GM19351 (cell line): ENCODE measurements around the gene CRYBB1.

Experiments used
- ATAC-seq: cut with Tn5 transposase; IDR thresholded peaks from one replicate; pipeline ENCODE4 v1.9.1; 2021; ENCODE audit warnings: mild to moderate bottlenecking, moderate library complexity; ENCODE audit not compliant: unreplicated experiment

CRYBB1 gene

DNA sequence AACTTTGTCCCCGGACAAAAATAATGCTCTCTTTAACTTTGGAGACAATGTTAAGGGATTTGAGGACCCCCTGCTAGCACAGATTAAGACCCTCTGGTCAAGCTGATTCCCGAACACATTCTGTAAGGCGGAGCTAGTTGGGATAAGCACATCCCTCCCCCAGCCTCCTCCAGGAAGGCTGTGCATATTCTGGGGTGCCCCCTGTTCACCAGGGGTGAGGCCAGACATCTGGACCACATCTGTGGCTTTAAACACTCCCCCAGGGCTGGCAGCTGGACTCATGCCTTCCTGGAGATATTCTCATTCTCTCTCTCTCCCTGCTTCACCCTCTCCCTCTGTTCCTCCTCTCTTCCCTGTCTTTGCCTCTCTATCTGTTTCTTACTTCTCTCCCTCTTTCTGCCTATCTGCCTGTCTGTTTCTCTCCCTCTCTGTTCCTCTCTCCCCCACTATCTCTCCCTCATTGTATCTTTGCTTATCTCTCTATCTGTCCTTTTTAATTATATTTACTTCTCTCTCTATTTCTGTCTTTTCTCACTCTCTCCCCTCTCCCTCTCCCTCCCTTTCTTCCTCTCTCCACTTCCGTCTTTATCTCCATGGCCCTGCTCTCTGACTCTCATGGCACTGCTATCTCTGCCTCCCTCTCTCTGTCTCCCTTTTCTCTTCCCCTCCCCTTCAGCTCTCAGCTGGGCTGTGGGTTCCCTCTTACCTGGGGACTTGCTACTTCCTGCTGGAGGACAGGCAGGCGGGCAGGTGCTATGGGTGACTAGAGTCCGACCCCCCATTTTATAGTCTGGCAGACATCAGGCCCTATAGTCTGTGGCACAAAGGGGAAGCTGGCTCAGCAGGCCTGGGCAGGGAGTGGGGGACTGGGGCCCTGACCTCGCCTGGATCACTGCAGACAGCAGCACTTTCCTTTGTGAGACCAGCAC is at the start of gene CRYBB1:
Gene CRYBB1, minus strand, starts transcription at position 757 of the 929 bp plus-strand sequence. CDS start 1,708 bp downstream, outside the sequence.
- ATAC-seq: no peak

DNA sequence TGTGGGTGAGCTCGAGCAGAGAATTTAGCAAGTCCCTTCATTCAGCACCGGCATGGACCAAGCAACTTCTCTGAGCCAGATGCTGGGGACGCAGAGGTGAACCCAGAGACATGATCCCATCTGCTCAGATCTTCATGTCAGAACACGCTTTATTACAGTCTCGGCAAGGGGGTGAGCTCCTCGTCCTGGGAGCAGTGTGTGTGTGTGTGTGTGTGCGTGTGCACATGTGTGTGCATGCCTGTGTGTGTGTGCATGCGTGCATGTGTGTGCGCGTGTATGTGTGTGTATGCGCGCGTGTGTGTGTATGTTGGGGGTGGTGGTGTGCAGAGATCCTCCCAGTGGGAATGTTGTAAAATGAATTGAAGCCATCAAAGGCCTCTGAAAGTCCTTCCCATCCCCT is 49.3 kb upstream of the CRYBB1 start:
- ATAC-seq: no peak

DNA sequence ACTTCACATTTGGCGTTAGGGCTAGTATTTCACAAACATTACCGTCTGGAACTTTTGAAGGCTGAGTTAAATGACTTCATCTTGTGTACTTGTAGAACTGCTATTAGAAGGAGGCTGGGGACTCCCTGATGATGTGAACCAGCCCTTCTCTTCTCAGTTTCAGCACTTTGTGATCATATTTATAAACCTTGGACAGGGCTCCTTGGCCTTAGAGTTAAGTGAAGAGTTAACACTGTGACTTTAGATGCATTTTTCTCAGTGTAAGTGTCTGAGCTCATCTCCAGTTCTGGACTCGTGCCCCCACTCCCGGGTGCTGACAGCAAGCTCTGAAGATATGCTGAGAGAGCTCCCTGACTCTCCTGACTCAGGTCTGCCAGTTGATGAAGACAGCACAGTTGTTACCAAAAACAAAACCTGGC is 48.0 kb upstream of the CRYBB1 start:
- peak; percentile 35 for ATAC-seq

DNA sequence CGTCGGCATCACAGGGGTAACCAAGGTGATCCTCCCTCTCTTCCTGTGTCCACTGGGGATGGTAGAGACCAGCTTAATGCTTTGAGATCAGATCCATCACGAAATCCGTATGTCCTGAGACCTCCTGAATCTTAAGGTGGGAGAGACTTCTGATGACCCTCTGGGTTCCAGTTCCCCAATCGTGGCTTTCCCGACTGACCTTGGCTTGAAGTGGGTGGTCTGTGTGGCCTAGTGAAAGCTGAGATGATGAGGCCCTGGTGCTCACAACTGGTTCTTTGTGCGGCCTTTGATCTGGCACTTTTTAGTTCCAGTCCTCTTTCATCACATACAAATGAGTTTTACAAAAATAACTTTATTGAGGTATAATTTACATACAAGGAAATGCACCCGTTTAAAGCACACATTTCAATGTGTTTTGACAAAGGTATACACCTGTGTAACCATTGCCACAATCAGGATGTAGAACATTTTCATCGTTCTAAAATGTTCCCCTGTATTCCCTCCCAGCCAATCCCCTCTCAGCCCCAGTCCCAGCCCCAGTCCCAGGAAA is 45.6 kb upstream of the CRYBB1 start:
- ATAC-seq: no peak

DNA sequence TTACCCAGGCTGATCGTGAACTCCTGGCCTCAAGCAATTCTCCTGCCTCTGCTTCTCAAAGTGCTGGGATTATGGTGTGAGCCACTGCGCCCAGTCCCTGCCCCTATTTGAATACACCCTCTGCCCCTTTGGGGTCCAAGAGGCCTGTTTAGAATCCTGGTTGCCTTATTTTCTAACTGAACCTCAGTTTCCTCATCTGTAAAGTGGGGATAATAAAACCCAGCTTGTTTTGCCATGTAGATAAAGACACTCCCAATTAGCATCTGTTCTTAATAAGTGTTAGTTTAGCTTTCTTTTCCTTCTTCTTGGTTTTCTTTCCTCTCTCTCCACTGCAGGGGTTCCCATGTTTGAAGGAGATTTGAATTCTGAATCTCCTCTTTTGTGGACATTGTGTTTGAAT is 44.3 kb upstream of the CRYBB1 start:
- ATAC-seq: no peak

DNA sequence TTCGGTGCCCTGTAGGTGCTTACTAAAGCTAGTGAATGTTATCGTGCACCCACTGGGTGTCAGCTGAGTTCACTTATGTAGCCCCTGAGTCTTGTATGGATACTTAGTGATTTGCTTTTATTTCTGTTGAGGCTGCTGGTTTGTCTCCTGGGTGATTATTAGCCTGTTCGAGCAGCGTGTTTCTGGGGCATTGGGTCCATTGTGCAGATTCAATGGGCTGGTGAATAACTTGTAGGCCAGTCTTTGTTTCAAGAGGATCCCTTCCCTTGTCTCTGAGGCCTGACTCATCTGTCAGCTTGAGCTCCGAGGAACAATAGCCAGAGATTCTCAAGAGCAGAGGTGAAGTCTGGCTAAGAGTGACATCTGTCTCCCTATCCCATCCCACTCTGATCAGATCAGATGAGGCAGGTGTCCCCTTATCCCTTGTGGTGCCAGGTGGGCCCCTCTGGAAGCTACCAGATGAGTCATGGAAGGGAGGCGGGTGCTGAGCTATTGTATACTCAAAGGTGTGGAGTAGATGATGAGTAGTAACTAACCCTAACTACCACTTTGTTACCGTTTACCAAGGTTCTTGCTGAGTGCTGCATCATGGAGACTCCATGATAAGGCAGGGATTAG is 43.2 kb upstream of the CRYBB1 start:
- ATAC-seq: no peak

DNA sequence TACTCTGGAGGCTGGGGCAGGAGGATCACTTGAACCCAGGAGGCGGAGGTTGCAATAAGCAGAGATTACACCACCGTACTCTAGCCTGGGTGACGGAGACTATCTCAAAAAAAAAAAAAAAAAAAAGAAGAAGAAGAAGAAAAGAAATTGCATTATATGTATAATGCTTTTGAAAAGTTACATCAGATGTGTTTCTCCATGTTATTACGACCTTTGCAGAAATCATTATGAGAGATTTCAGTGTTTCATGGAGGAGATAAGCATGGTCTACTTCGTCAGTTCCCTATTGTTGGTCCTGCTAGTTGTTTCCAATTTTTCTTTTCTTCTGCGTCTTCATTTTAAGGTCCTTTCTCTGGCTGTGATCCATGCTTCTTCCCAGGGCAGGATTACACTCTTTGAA is 42.5 kb upstream of the CRYBB1 start:
- no peak for ATAC-seq

DNA sequence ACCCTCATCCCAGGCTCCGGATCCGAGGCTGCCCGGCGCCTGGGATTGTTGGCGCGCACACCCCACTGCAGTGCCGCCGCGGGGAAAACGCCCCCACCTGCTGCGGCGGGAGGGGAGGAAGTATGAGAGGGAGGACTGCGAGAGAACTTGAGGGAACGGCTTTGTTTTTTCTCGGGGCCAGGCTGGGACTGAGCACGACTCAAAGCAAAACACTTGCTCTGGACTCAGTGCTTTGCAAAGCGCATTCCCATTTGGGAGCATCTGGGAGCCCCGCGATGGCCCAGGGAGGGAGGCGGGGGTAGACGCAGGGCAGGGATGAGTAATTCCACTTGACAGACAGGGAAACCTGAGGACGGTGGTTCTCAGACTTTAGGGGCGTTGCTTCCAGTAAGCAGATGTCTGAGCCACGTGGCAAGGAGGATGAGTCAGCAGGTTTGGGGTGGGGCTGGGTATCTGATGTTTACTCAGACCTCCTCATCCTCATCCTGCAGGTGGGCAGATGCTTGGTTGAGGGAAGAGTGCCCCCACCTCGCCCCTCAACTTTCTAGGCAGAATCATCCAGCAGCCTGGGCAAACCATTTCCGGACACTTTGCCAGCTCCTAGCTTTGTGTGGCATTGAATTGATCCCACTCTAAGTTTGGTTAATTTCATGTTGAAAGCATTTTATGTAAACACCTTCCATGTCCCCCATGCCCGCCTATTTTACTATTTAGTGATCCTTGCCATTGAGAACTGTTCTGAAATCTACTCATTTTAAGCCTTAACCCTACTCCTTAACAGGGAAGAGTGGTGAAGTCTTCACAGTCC is 41.0 kb upstream of the CRYBB1 start:
- peak; percentile 66 for ATAC-seq

DNA sequence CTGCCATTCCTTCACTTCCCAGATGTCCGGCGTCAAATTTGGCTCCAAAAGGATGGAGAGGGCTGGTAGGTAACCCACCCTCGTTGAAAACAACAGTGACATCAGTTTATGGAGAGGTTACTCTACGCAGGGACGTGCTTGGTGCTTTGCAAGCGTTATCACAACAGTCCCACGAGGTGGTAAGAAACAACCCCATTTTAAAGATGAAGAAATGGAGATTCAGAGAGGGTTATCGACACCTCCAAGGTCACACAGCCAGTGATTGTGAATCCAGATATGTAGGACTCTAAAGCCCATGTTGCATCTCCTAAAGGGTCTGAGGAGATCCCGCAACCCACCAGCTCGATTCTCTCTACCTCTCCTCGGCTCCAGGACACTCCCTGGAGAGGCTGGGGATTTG is 40.3 kb upstream of the CRYBB1 start:
- ATAC-seq: no peak

DNA sequence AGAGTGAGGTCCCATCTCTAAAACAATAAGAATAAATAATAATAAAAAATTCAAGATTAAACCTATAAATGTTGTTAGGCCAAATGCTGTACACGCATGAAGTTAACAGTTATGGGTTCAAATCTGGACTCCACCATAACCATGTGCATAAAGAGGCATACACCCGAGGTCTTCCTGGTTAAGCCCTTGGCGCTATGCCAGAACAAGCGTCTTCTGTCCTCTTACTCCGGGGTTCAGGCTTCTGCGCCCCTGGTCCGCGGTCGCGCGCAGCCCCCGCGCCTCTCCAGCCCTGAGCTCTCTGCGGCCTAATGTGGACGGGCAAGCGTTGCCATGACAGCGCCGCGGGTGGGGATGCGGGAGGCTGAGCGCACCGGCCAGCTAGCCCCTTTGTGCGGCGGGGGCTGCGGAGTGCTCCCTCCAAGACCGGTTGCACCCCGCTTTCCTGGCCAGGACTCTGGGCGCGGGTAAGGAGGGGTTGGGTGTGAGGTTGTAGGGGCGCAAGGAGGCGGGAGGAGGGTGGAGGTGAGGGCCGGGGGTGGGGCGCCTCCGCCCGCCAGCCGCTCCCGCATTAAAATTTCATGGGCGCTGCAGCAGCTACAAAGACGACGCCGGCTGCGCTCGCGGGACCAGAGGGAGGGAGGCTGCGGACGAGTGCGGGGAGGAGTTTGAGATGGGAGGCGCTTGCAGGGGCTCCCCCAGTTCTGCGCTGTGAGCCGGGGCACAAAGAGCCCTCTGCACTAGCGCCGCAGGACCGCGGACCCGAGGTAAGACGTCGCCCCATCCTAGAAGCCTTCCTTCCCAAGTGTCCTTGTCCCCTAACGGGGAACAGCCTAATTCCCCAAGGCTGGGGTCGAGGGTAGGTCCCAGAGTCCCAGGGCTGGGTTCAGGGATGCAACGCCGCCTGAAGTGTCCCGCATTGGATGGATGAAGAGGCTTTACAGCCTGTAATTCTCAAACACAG is 39.3 kb upstream of the CRYBB1 start, which contains the start of gene MIAT:
Gene MIAT, plus strand, starts transcription at position 698 of the 961 bp plus-strand sequence.
- ATAC-seq: peak; percentile 70

DNA sequence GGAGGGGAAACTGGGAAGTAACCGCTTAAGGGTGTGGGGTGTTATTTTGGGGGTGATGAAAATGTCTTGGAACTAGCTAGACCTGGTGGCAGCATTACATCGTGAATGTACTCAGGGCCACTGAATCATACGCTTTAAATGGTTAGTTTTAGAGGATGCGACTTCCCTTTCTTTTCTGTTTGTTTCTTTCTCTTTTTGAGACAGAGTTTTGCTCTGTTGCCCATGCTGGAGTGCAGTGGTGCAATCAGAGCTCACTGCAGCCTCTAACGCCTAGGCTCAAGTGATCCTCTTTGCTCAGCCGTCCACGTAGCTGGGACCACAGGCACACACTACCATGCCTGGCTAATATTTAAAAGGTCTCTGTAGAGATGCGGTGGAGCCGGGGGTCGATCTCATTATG is 34.0 kb upstream of the CRYBB1 start:
- ATAC-seq: no peak

DNA sequence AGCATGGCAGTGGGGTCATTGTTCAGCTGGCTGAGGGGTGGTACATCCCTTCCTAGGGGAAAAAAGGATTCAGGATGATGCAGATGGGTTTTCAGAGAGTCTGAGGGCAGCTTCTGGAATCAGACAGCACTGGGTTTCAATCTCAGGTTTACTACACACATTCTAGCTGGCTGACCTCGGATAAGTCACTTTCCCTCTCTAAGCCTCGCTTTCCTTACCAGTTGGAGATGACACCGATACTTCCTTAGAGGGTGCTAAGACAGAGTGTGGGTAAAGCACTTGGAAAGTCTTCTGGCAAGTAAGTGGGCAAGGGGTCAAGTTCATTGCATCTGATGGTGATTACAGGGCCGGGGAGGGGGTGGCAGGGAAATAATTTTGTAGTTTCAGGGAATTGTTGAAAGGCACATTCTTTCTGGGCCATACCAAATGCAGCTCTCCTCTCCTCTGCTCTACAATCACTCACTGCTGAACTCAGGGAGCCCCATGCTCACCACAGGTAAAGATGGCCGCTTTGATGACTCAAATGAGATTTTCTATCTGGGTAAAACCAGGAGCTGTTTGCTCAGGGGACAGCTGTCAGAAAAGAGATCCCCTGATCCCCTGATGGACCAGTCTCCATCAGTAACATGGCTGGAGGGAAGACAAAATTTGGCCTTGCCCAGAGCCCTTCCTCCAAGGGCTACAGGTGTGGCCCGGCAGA is 33.0 kb upstream of the CRYBB1 start:
- no peak for ATAC-seq

DNA sequence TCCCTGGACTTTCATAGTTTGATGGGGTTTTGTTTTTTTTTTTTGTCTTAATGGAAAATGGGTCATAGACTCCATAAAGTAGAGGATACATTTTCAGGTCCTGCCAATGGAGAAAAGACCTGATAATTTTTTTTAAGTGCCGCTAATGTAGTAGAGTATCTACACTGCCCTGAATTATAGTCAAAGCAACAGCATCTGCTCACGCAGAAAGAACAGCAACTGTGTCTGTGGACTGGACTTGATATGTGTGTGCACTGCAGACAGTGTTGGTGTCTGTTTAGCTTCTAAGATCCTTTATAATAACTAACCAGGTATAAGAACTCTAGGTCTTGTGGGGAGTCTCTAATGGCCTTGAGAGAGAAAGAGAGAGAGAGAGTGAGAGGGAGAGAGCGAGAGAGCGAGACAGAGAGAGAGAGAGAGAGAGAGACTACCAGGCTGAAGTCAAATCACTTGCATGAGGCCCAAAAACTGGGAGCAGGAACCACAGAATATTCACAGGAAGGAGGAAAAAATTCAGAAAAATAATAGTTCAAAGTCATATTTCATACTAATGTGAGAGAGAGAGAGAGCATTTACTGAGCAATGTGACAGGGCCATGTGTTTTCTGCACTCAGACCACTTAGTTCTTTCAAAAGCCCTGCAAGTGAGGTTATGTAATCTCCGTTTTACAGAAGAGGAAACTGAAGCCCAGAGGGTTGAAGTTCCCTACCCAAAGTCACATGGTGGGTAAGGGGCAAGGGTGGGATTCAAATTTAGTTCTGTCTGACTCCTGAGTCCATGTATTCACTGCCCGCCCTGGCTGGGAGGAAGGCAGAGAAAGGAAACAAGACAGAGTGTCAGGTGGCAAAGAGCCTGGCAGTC is 30.9 kb upstream of the CRYBB1 start:
- ATAC-seq: no peak

DNA sequence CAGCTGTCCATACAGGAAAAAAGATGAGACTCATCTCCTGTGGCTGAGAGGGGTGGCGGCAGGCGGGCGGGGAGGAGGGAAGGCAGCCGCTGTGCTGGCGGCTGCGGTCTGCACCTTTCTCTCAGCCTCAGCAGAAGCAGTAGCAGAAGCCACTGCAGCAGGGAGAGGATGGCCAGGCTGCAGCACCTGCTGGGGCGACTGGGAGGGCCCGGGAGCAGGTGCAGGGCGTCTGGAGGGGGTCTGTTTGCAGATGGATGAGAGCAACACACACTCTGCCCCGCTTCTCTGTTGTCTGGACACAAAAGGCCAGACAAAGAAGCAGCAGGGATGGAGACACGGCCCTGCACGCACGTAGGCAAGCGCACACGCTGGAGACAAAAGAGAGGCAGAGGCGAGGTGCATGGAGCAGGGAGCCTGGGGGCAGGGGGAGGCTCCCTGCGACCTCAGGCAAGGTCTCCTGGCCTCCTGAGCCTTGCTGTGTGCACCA is 30.2 kb upstream of the CRYBB1 start:
- ATAC-seq: no peak

DNA sequence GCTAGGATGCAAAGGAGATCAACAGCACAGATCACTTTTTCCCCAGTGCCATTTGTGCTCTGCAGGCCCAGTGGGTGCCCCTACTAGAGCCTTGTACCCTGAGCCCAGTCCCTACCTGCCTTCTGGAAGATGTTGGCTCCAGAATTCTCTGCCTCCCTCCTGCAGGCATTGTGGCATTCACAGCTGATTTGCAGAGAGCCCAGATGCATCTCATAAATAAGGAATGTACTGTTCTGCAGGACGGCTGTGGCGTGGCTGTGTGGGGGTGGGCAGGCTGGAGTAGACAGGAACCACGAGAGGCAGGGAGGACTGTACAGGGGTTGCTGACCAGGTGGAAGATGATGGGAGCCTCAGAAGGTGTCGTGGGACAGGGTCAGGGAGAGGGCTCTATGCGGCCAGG is 28.3 kb upstream of the CRYBB1 start:
- ATAC-seq: no peak

DNA sequence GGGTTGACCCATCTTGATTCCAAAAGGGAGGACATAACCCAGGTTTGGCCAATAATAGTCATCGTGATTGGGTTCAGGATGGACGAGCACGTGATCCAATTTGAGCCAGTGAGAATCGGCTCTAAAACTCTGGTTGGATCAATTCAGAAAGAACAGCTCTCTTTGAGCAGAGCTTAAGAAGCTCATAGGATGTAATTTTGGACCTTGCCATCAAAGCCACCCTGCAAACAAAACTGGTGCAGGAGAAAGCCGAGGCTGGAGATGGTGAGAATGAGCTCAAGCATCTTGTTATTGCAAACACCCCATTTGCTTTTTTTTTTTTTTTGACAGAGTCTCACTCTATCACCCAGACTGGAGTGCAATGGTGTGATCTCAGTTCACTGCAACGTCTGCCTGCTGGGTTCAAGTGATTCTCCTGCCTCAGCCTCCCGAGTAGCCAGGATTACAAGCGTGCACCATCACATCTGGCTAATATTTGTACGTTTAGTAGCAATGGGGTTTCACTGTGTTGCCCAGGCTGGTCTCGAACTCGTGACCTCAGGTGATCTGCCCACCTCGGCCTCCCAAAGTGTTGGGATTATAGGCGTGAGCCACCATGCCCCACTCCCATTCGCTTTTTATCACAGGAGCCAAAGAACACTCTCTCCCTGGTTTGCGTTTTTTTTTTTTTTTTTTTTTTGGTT is 25.7 kb upstream of the CRYBB1 start:
- ATAC-seq: no peak
